HCEC 1CT (cell line): ENCODE measurements around the gene CHST11.
"Not testable (repeated sequence)": the region's sequence is repeated elsewhere in the genome, so short reads cannot be mapped to it uniquely, and the experiment has no call there.

Source experiments
- DNase-seq: peaks from one replicate; pipeline ENCODE4 v3.0.0-alpha.2; 2017

Gene CHST11

GRCh38 chr12:104506676-104507401 is 50.1 kb downstream of the CHST11 start:
- no peak for DNase-seq

- DNase-seq, result no peak
Measured at GRCh38 chr12:104507672-104508071, 50.9 kb downstream of the CHST11 start.

- DNase-seq, result no peak
Measured at GRCh38 chr12:104508752-104509446, 52.2 kb downstream of the CHST11 start.

GRCh38 chr12:104510145-104510872 is 53.6 kb downstream of the CHST11 start:
- no peak for DNase-seq

GRCh38 chr12:104510873-104511440 is 54.2 kb downstream of the CHST11 start:
- DNase-seq, result no peak

GRCh38 chr12:104513681-104514080 is 56.9 kb downstream of the CHST11 start:
- DNase-seq, result no peak

- DNase-seq, result no peak
Measured at GRCh38 chr12:104514092-104514810, 57.5 kb downstream of the CHST11 start.

GRCh38 chr12:104515899-104516298 is 59.2 kb downstream of the CHST11 start:
- no peak for DNase-seq

GRCh38 chr12:104516821-104517220 is 60.1 kb downstream of the CHST11 start:
- no peak for DNase-seq

- DNase-seq, result no peak
Measured at GRCh38 chr12:104517880-104518279, 61.1 kb downstream of the CHST11 start.

- DNase-seq, result no peak
Measured at GRCh38 chr12:104519190-104520019, 62.7 kb downstream of the CHST11 start.

- DNase-seq, result no peak
Measured at GRCh38 chr12:104520242-104520900, 63.6 kb downstream of the CHST11 start.

GRCh38 chr12:104521731-104522130 is 65.0 kb downstream of the CHST11 start:
- no peak for DNase-seq

- DNase-seq, result no peak
Measured at GRCh38 chr12:104522985-104523722, 66.4 kb downstream of the CHST11 start.

- no peak for DNase-seq
Measured at GRCh38 chr12:104524034-104524832, 67.5 kb downstream of the CHST11 start.

- DNase-seq, result no peak
Measured at GRCh38 chr12:104526320-104526719, 69.6 kb downstream of the CHST11 start.

GRCh38 chr12:104526751-104527150 is 70.0 kb downstream of the CHST11 start:
- no peak for DNase-seq

GRCh38 chr12:104527653-104528052 is 70.9 kb downstream of the CHST11 start:
- not testable (repeated sequence) for DNase-seq

- no peak for DNase-seq
Measured at GRCh38 chr12:104529130-104529874, 72.6 kb downstream of the CHST11 start.
